Measurements from ENCODE around the gene CBX8.

Gene CBX8

DNA sequence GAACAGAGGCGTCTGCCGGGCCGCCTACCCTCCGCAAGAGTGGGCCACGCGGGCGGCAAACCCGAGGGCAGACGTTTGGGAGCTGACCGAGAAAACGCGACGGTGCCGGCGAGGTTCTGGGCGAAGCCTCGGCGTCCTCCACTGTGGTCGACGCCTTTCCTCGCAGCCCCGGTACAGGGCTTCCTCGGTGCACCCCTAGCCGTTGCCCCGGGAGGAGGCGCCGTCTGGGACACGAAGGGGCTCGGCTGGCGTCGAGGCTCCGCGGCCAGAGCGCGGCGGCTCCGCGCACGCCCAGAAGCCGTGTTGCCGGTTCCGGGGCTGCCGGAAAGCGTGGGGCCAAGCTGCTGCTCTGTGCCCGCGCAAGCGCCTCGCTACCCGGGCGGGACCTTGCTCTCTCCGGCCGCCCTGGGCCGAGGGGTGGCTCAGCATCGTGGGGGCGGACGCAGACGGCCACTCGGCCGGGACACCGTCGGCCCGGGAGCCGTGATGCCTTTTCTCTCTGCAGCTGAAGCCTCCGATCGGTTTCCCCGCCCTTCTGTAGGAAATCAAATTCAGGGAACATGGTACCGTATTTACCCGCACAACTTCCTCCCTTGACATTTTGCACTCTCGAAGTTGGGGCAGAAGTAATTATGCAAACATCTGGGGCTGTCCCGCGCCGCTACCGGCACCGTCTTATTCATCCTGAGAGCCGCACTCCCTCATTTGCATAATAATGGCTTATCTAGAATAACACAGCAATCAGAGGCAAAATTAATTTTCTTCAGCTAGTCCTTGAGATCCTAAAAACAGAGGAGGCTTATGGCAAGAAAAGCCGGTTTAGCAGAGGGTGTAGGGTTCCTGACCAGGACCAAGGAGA lies 7.3 kb upstream of the CBX8 start:
- DNase-seq, result peak; percentile 37

DNA sequence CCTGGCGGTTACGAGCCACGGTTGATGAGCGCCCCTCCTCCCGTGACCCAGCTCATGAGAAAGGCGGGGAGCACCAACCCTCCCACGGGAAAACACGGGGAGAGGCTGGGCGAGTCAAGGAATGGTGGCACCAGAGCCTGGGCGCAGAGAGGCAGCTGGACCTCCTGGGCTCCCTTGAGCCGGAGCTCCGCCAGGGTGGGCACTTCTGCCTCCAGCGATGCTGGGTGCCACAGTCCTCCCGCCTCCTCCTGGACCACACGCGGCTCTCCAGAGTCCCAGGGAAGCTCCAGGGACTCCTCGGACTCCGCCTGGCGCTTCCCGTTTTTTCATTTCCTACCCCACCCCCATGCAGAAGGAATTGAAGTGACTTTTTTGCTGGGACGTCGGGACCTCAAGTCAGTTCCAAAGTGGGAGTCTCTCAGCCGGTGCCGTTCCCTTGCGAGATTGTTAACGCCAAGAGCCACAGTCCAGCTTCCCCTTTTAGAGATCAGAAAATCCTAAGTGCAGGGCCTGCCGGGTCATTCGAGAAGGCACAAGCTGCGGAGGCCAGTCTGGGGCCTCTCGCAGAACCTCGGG lies 6.6 kb upstream of the CBX8 start:
- no peak for DNase-seq

- no peak for DNase-seq
Observed at GRCh38 chr17:79802736-79803420, 6.0 kb upstream of the CBX8 start.

- no peak for DNase-seq
Observed at GRCh38 chr17:79802039-79802735, 5.3 kb upstream of the CBX8 start.

- no peak for DNase-seq
Observed at GRCh38 chr17:79801156-79802038, 4.5 kb upstream of the CBX8 start.

GRCh38 chr17:79800325-79801155 lies 3.7 kb upstream of the CBX8 start:
- peak; percentile 47 for DNase-seq

- no peak for DNase-seq
Observed at GRCh38 chr17:79799538-79800324, 2.9 kb upstream of the CBX8 start.

DNA sequence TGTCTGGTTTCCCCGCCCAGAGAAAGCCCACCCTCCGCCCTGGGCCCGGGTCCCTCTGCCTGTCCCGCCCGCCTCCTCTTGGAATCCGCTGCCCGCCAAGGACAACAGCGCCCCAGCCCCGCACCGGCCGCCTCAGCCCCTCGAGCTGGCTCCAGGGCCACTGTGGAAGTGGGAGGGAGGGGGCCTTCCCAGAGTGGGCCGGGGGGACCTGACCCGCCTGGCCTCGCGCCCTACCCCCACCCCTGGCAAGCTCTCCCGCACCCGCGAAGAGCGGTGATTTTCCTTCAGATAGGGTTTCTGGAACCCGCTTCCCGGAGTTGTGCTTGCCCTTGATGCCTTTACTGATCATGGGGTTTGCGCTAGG lies 2.3 kb upstream of the CBX8 start:
- DNase-seq, result no peak

- peak; percentile 40 for DNase-seq
Observed at GRCh38 chr17:79798299-79799173, 1.7 kb upstream of the CBX8 start.

DNA sequence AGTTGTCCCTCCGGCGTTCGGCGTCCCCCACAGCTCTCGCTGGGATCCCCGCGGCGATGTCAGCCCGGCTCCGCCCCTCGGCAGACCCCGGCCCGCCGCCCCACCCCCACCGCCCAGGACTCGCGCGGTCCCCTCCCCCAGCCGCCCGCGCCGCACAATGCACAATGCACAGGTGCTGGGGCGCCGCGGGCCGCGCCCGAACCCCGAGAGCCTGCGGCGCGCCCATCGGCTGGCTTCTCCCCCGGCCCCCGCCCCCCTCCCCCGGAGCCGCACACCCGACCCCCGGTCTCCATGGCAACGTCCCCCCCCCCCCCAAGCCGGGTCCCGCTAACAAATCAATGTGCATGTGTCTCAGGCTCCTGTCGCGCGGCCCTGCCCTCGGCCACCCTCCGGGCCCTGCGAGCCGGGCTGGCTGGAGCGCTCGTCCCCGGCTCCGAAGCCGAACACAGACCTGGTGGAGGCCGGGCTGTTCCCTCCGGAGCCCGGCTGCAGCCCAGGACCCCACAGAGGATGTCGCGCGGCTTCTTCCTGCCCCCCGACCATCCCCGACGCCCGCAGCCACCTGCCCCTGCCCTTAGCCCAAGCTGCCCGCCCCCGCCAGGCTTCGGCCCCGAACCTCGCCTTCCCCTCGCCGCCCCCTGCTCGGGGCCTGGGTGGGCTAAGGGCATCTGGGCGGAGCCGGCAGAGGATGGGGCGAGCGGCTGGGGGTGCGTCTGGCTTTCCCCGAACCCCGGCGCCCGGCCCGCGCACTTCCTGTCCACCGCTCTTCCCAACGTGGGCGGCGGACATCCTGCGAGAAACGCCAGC lies 818 bp upstream of the CBX8 start:
- DNase-seq, result peak; percentile 72

GRCh38 chr17:79796444-79796762 lies 474 bp downstream of the CBX8 start:
- no peak for DNase-seq

DNA sequence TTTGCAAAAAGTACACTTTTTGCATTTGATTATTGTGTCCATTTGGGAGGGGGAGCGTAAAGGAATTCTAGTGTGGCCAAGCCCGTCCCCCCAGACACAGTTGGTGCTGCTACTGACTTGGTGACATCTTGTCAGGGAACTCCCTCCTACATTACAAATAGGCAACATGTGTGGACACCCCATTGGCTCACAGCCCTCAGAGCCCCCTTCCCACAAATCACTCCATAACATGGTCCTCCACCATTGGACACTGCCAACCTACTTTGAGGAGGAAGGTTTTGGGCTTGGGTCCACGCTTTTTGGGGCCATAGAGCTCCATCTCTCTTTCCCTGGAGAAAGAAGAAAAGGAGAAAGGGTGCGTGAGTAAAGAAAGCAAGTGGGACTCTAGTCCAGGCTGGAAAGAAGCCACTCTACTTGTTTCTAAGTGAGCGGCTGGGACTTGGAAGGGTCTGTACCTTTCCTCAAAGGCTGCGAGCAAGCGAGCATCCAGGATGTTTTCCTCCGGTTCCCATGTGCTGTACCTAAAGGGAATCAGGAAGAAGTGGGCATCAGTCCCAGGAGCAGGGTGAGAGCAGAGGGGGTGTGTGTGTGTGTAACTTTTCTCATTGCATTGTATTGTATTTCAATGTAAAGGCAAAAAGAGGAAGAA lies 958 bp downstream of the CBX8 start:
- no peak for DNase-seq

DNA sequence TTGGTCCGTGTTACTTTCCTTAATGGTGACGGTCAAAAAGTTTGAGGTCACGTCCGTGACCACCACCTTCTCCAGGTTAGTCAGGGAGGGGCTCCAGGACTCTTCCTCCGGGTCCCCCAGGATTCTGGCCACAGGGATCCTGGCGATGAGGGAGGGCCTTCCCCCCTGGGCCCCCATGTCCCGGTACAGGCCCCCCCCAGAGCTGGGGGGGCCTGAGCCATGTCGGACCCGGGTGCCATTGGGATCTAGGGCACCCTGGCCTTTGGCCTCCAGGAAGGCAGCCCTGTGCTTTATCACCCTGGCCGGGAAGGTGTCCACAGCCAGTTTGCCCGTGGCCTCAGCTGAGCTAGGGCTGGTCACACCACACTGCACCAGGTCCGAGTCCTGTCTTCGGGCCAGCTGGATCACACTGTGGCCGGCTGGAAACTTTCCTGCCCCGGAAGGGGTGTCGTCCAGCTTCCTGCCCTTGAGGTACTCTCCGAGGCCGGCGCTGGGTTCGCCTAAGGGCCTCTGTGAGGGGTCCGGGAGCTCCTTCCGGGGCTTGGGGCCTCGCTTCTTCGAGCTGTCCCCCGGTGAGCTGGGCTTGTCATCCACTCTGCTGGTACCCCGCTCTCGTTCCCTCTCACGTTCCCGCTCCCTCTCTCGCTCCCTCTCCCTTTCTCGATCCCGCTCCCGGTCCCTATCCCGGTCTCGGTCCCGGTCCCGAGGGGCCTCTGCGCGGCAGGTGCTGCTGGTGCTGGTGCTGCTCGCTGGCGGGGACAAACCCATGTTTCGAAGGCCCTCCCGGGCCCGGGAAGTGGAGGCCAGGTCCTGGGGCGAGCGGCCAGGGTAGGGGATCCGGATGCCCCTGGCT lies 2.0 kb downstream of the CBX8 start:
- no peak for DNase-seq

DNA sequence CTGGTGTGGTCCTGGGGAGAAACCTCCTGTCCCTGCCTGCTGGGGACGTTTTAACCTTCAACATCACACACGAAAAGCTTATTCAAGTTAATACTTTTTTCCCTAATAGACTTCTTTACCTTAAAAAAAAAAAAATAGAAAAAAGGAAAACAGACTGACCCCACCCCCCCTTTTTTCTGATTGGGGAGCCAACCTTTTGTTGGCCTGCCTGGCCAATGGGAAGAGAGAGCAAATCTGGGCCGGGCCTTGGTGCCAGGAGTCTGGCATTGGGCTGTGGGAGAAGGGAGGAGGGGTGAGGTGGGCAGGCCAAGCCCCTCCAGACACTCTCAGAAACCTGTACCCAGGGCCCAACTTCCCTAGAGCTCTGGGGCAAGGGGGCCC lies 3.0 kb downstream of the CBX8 start:
- DNase-seq, result no peak

DNA sequence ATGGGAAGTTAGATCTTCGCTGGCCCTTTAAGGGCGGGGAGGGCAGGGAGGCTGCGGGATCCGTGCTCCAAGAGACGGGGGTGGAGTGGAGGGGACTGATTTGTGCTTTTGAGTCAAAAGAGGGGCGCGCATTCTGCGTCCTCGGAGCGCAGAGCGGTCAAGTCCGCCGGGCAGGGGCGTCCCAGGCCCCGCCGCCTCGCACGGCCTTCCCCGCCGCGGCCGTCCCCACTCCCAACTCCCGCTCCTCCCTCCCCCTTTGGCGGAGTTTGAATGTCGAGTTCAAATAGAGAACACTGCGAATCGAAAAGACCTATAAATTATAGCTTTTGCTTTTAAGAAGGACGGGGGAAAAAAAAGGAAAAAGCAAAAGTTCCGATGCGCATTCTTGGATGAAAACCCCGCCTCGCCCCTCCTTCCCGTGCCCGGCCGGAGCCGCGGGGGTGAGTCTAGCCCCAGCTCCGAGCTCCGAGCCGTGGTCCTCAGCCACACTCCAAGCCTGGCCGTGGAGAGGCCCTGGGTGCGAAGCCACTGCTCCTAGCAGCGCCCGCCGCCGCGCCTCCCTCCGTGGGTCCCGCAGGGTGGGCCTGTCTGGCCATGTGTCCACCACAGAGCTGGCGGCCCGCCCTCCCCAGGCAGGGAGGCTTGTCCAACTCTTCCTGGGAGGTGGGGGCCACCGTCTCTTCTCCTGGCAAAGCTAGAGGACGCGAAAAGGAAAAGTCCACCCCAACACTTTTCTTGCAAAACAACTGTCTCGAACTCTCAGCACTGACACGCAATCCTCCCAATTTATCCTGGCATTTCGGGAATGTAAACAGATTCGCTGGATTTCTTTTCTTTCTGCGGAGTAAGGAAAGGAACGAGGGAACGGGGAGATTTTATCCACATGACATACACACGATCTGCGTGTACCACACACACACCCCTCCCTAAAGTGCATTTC lies 3.6 kb downstream of the CBX8 start:
- DNase-seq, result no peak

- no peak for DNase-seq
Observed at GRCh38 chr17:79792341-79792871, 4.5 kb downstream of the CBX8 start.
